Spleen (tissue), 7 donors: ENCODE results near the gene CCDC126.

ENCODE experiments used
- POLR2A ChIP-seq, 3 donors: fragments of 450-650 bp; IDR thresholded peaks; one replicate each; pipeline ENCODE4 v1.5.1; 2017; ENCODE audit warnings: antibody characterized with exemption in 3 of 3, mild to moderate bottlenecking in 1 of 3
- POLR2AphosphoS5 ChIP-seq, 3 donors: sonication (generic); formaldehyde crosslinking; IDR thresholded peaks; one replicate each; pipeline ENCODE4 v1.5.1; 2017; ENCODE audit warnings: antibody characterized with exemption in 3 of 3
- TF ChIP-seq, protein P1 (sequence below), 11 experiments: fragments of 200-600 bp in 7 of 11; fragments of 450-650 bp in 4 of 11; sonication (generic) in 4 of 11; IDR thresholded peaks in 8 of 11; conservative IDR thresholded peaks in 3 of 11; 1 replicate in 7 of 11; 2 replicates in 4 of 11; pipeline versions ENCODE4 v1.4.0 to v1.8.0; 2016 to 2021; ENCODE audit warnings: antibody characterized with exemption in 11 of 11, inconsistent platforms in 4 of 11, mild to moderate bottlenecking in 1 of 11
- donor health status: DM: no; HTN: no; CAD: no; lungs with moderate emphysema.
- donor health status: DM: no; HTN: no; CAD: no.
- donor health status: DM: no; HTN: no; CAD: no.

DNA sequence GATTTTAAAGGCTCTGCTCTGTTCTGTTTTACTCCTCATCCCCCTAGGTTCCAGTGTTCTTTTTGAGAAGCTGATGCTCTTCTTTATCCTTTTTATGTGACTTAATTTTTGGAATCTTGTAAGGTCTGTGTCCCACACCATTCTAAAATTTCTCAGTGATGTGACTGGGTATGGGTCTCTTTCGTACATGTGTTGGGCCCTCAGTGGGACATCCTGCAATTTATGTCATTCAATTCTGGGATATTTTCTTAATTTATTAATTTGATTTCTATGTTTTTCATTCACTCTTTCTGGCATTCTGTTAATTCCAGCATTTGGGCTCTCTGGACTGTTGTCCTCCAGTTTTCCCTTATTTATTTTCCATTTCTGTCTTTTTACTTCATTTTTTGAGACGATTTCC, 19.4 kb downstream of the CCDC126 start:
- TF ChIP-seq POLR2A (IDR thresholded peaks at IDR 0.05) (no peak), POLR2AphosphoS5 (IDR thresholded peaks at IDR 0.05) (no peak)
- TF ChIP-seq, protein P1, sequence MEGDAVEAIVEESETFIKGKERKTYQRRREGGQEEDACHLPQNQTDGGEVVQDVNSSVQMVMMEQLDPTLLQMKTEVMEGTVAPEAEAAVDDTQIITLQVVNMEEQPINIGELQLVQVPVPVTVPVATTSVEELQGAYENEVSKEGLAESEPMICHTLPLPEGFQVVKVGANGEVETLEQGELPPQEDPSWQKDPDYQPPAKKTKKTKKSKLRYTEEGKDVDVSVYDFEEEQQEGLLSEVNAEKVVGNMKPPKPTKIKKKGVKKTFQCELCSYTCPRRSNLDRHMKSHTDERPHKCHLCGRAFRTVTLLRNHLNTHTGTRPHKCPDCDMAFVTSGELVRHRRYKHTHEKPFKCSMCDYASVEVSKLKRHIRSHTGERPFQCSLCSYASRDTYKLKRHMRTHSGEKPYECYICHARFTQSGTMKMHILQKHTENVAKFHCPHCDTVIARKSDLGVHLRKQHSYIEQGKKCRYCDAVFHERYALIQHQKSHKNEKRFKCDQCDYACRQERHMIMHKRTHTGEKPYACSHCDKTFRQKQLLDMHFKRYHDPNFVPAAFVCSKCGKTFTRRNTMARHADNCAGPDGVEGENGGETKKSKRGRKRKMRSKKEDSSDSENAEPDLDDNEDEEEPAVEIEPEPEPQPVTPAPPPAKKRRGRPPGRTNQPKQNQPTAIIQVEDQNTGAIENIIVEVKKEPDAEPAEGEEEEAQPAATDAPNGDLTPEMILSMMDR (IDR thresholded peaks at IDR 0.05 in 8 of 11, conservative IDR thresholded peaks at IDR 0.05 in 3 of 11) = no peak
